Measurements from ENCODE around the gene TLK2. TPM values are rescaled to one million over a fixed set of nuclear protein-coding genes. Genes with fewer than 3 reads are reported as not detected.

TLK2 gene
- total RNA-seq, 1 experiment from 2014 or later = 56.1 TPM

DNA sequence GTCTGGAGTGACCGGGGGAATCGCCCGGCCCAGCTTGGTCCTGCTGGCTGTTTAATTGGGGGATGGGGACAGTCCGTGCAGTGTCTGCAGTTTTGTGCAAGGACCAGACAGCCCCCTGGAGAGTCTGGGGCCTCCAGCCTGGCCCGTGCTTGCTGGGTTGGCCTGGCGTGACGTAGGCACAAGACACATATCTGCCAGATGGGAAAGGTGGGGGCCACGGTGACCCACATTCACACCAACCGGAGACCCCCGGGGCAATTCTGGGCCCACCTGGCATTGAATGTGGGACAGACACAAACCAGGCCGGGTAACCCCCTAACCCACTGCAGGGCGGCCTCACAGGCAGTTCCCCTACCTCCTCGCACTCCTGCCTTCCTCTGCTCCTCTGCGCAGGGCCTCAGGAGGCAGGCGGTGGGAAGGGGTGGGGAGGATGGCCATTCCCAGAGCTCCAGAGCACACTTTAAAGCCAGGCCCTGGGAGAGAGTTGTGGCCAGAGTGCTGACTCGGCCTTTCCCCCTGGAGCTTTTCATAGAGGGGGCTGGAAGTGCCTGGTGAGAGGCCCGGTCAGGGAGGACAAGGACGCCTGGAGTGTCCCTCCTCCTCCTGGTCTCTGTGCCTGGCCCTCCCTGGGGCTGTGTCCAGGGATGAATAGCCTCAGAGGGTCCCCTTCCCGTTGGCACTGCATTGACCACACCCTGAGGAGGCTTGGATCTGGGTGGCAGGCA, 150.4 kb downstream of the TLK2 start:
- no peaks in the 10 kb centered on the region for H3K27me3 Mint-ChIP-seq (ENCODE audit: insufficient read depth, unreplicated experiment)
- peaks cover 15% of the 10 kb centered on the region for H3K4me1 Mint-ChIP-seq (ENCODE audit: insufficient read depth, unreplicated experiment)
- CTCF ChIA-PET = interaction anchor here (0.6 to 1.1 kb wide), 2 partner anchors 10 to 329 kb away, joined by 3 read pairs; no protein-coding TSS in a partner anchor
- H3K4me3 Mint-ChIP-seq (ENCODE audit: unreplicated experiment) = peak overlapping the region; percentile 74
- peaks cover 5% of the 10 kb centered on the region for H3K36me3 Mint-ChIP-seq (ENCODE audit: insufficient read depth, unreplicated experiment)
- TF ChIP-seq CTCF (IDR thresholded peaks at IDR 0.05; ENCODE audit: unreplicated experiment) = no peak
- intact Hi-C loops (cut with micrococcal nuclease) = no loop called here
- BruUV-seq (replicated peaks) = no TSS peak
- no peak for DNase-seq (ENCODE audit: unreplicated experiment)
- POLR2A ChIA-PET = no interaction called here
- no peaks in the 10 kb centered on the region for H3K9me3 Mint-ChIP-seq (ENCODE audit: unreplicated experiment)
- H3K27ac Mint-ChIP-seq (ENCODE audit: low read depth, unreplicated experiment) = no peak overlapping the region

DNA sequence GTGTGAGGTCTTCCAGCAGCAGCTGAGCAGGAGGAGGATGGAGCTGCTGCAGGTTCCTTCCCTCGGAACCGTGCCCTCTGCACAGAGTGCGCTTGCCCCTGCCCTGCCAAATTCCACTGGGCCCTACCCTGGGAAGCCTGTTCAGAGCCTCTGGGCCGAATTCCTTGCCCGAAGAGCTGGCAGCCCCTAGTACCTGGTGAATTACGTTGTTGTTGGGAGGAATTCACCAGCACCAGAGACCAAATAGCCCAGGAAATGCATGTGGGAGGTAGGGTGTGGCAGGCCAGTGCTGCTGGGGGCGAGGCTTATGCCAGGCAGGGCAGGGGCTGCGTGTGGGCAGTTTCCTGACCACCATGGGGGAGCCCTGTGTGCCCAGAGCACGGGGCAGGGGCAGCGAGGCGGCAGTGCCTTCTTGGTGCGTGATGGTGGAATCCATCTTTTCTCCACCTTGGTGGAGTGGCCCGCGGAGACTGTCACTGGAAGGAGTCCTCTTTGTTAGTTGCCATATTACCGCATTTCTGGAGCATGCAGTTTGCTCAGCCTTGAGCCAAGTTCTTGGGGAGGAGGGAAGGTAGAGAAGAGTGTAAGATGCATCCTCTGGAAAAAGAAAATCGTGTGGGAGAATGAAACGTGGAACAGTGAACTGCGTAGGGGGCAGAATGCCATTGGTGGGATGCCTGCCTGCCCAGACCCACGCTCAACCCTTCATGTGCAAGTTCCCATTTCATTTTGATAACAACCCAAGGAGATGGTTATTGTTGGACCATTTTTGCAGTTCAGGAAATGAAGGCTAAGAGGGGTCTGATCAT, 151.1 kb downstream of the TLK2 start:
- H3K9me3 Mint-ChIP-seq (ENCODE audit: unreplicated experiment) = no peaks in the 10 kb centered on the region
- BruUV-seq (replicated peaks) = no TSS peak
- no peak overlapping the region for H3K4me3 Mint-ChIP-seq (ENCODE audit: unreplicated experiment)
- intact Hi-C loops (cut with micrococcal nuclease) = no loop called here
- no peak for TF ChIP-seq CTCF (IDR thresholded peaks at IDR 0.05; ENCODE audit: unreplicated experiment)
- ChIA-PET POLR2A (no interaction called here), CTCF (interaction anchor here (0.6 to 1.1 kb wide), 2 partner anchors 9 to 329 kb away, joined by 3 read pairs; no protein-coding TSS in a partner anchor)
- no peaks in the 10 kb centered on the region for H3K27me3 Mint-ChIP-seq (ENCODE audit: insufficient read depth, unreplicated experiment)
- DNase-seq (ENCODE audit: unreplicated experiment) = no peak
- H3K36me3 Mint-ChIP-seq (ENCODE audit: insufficient read depth, unreplicated experiment) = no peaks in the 10 kb centered on the region
- no peak overlapping the region for H3K27ac Mint-ChIP-seq (ENCODE audit: low read depth, unreplicated experiment)
- peaks cover 15% of the 10 kb centered on the region for H3K4me1 Mint-ChIP-seq (ENCODE audit: insufficient read depth, unreplicated experiment)

DNA sequence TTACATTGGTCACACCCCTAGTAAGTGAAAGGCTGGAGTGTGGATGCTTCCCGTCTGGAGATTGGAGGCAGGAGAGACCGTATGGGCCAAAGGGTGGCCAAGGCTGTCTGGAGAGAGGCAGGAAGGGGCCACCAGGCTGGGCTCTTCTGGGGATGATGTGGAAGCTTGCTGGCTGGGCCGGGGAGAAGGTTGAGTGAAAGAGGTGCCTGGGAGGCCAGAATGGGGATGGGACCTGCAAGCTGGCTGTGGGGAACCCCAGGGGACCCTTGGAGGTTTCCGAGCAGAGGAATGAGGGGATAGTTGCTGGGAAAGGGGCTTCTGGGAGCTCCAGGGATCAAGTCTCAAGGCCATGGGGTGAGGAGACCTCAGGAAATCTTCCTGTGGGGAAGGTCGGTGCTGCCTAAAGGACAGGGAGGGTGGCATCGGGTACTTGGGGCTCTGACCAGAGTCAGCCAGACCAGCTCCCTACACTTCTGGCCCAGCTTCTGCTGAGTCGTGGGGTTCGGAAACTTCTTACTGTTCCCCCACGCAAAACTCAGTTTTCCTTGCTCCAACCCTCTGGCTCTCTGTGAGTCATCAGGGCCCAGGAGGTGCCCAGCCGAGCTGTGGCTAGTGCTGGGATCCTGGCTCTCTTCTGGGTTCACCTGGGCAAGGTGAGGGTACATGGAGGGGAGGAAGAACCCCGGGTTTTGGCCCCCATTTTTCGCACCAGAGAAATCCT, 151.9 kb downstream of the TLK2 start:
- ChIA-PET CTCF (no interaction called here), POLR2A (no interaction called here)
- Mint-ChIP-seq H3K4me3 (ENCODE audit: unreplicated experiment) (no peak overlapping the region), H3K4me1 (ENCODE audit: insufficient read depth, unreplicated experiment) (peaks cover 19% of the 10 kb centered on the region), H3K27me3 (ENCODE audit: insufficient read depth, unreplicated experiment) (no peaks in the 10 kb centered on the region), H3K36me3 (ENCODE audit: insufficient read depth, unreplicated experiment) (no peaks in the 10 kb centered on the region), H3K27ac (ENCODE audit: low read depth, unreplicated experiment) (no peak overlapping the region), H3K9me3 (ENCODE audit: unreplicated experiment) (no peaks in the 10 kb centered on the region)
- DNase-seq (ENCODE audit: unreplicated experiment) = no peak
- no peak for TF ChIP-seq CTCF (IDR thresholded peaks at IDR 0.05; ENCODE audit: unreplicated experiment)
- no TSS peak for BruUV-seq (replicated peaks)
- intact Hi-C loops (cut with micrococcal nuclease) = no loop called here

Measured in MCF 10A (cell line).